Stimulated activated CD4-positive, alpha-beta T cell treated with anti-CD3 and anti-CD28 coated beads, Interleukin-2, amount 100 ng/mL, for 48 hours (primary cell): Measurements from ENCODE around the gene CLEC4G.
A peak's percentile ranks its signal among the peaks of the same experiment; 100 is the strongest.
"Not testable (repeated sequence)": the region's sequence is repeated elsewhere in the genome, so short reads cannot be mapped to it uniquely, and the experiment has no call there.

Source experiments
- DNase-seq, 2 donors: peaks; one replicate each; pipeline ENCODE4 v3.0.0-alpha.2; 2020

The CLEC4G gene

GRCh38 chr19:7732045-7732444 lies at the start of gene CLEC4G:
TSS of gene CLEC4G (minus strand) at chr19:7732110. CDS start at chr19:7732102, 8 bp downstream.
- DNase-seq, result no peak

- no peak for DNase-seq
These were observed 49.2 kb upstream of the CLEC4G start for GRCh38 chr19:7781157-7781556.

- DNase-seq, result no peak
These were observed 47.9 kb upstream of the CLEC4G start for GRCh38 chr19:7779631-7780486.

- no peak for DNase-seq
These were observed 46.2 kb upstream of the CLEC4G start for GRCh38 chr19:7778081-7778480.

GRCh38 chr19:7775761-7776160 lies 43.9 kb upstream of the CLEC4G start:
- DNase-seq, result no peak

GRCh38 chr19:7773841-7774240 lies 41.9 kb upstream of the CLEC4G start:
- DNase-seq, result no peak

GRCh38 chr19:7772752-7773291 lies 40.9 kb upstream of the CLEC4G start:
- DNase-seq, result peak in 1 of 2 donors; percentile 28

- no peak for DNase-seq
These were observed 39.2 kb upstream of the CLEC4G start for GRCh38 chr19:7771072-7771471.

GRCh38 chr19:7769171-7769570 lies 37.3 kb upstream of the CLEC4G start:
- DNase-seq, result no peak

- DNase-seq, result no peak
These were observed 35.6 kb upstream of the CLEC4G start for GRCh38 chr19:7767487-7767886.

- DNase-seq, result no peak
These were observed 34.6 kb upstream of the CLEC4G start for GRCh38 chr19:7766535-7766934.

- not testable (repeated sequence) for DNase-seq
These were observed 33.1 kb upstream of the CLEC4G start for GRCh38 chr19:7765043-7765442.

- DNase-seq, result not testable (repeated sequence)
These were observed 32.2 kb upstream of the CLEC4G start for GRCh38 chr19:7764157-7764556.

GRCh38 chr19:7763696-7764095 lies 31.8 kb upstream of the CLEC4G start:
- DNase-seq, result no peak

- DNase-seq, result no peak
These were observed 30.9 kb upstream of the CLEC4G start, which contains the start of gene CLEC4M for GRCh38 chr19:7762719-7763293. TSS of gene CLEC4M (plus strand) at chr19:7763243. CDS start at chr19:7763267, 24 bp downstream.

GRCh38 chr19:7759156-7759555 lies 27.2 kb upstream of the CLEC4G start:
- no peak for DNase-seq

GRCh38 chr19:7757358-7757757 lies 25.4 kb upstream of the CLEC4G start:
- DNase-seq, result no peak

GRCh38 chr19:7756258-7756657 lies 24.3 kb upstream of the CLEC4G start:
- no peak for DNase-seq

GRCh38 chr19:7751157-7751783 lies 19.4 kb upstream of the CLEC4G start:
- peak; percentile 28 to 36 for DNase-seq

GRCh38 chr19:7748756-7749155 lies 16.8 kb upstream of the CLEC4G start:
- no peak for DNase-seq

- no peak for DNase-seq
These were observed 16.3 kb upstream of the CLEC4G start for GRCh38 chr19:7748171-7748570.

- no peak for DNase-seq
These were observed 15.3 kb upstream of the CLEC4G start, which contains the start of gene CD209 for GRCh38 chr19:7746903-7747884. TSS of gene CD209 (minus strand) at chr19:7747534. CDS start at chr19:7747511, 23 bp downstream.
